OCI-LY3 (cell line): ENCODE measurements around the gene NGRN.

ENCODE experiments used
- EZH2phosphoT487 ChIP-seq: fragments of 200-600 bp; shearing (Covaris generic); IDR thresholded peaks from 2 replicates; pipeline ENCODE4 v1.6.1; 2018; ENCODE audit warnings: antibody characterized with exemption, mixed run types, low read depth
- TF ChIP-seq, protein P1 (sequence below): fragments of 200-600, 300-600 bp; sonication (generic); IDR thresholded peaks from 2 replicates; pipeline ENCODE4 v1.5.1; 2014; ENCODE audit warnings: antibody characterized with exemption, low read length, low read depth

DNA sequence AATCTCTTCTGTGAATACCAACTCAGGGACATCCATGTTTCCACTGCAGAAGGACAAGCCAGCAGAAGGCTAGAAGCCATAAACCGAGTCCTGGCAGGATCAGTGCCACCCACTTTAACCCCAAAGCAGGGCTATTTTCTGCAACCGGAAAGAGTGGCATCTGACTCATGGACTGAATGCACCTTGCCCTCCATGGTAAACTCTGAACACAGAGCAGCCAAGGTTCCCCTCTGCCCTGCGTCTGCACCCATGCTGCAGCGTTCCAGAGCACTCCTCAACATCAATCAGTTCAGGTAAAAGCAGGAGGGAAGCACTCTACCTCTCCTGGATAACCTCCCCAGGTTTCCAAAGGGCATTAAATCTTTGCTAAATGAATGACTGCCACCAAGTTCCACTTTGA is 801 bp upstream of the NGRN start:
- TF ChIP-seq, protein P1, sequence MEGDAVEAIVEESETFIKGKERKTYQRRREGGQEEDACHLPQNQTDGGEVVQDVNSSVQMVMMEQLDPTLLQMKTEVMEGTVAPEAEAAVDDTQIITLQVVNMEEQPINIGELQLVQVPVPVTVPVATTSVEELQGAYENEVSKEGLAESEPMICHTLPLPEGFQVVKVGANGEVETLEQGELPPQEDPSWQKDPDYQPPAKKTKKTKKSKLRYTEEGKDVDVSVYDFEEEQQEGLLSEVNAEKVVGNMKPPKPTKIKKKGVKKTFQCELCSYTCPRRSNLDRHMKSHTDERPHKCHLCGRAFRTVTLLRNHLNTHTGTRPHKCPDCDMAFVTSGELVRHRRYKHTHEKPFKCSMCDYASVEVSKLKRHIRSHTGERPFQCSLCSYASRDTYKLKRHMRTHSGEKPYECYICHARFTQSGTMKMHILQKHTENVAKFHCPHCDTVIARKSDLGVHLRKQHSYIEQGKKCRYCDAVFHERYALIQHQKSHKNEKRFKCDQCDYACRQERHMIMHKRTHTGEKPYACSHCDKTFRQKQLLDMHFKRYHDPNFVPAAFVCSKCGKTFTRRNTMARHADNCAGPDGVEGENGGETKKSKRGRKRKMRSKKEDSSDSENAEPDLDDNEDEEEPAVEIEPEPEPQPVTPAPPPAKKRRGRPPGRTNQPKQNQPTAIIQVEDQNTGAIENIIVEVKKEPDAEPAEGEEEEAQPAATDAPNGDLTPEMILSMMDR, result no peak
- no peak for TF ChIP-seq EZH2phosphoT487
